ENCODE results near the gene CEP70. TPM values are rescaled to one million over a fixed set of nuclear protein-coding genes. Genes with fewer than 3 reads are reported as not detected.
A peak's percentile ranks its signal among the peaks of the same experiment; 100 is the strongest.
"Not testable (repeated sequence)": the region's sequence is repeated elsewhere in the genome, so short reads cannot be mapped to it uniquely, and the experiment has no call there.

CEP70 gene
- total and polyA plus RNA-seq, 7 experiments from 2014 or later = 11.8 to 35.1 (median 14.9) TPM

GRCh38 chr3:138458774-138459499, 135.1 kb downstream of the CEP70 start:
- H3K4me3 ChIP-seq (ENCODE audit: low read length) = no peak overlapping the region
- POLR2A ChIA-PET = no interaction called here
- no peaks in the 10 kb centered on the region for H3K36me3 Mint-ChIP-seq
- CTCF ChIA-PET = no interaction called here
- no peaks in the 10 kb centered on the region for H3K9me3 Mint-ChIP-seq
- ATAC-seq (no peak), DNase-seq (no peak)
- no peak overlapping the region for H3K27ac ChIP-seq (ENCODE audit: low read depth, low read length)
- no peaks in the 10 kb centered on the region for H3K9me3 ChIP-seq (ENCODE audit: control insufficient read depth in 2 of 3, low read length in 3 of 3)
- intact Hi-C loops (cut with micrococcal nuclease) = no loop called here
- H3K27ac Mint-ChIP-seq = no peak overlapping the region
- H3K4me3 Mint-ChIP-seq = no peak overlapping the region
- peaks cover 0 to 11% (median 0%) of the 10 kb centered on the region in 7 donors for H3K4me1 Mint-ChIP-seq
- H3K27me3 Mint-ChIP-seq = peaks cover 0 to 10% (median 0%) of the 10 kb centered on the region in 5 donors
- H3K36me3 ChIP-seq (ENCODE audit: control insufficient read depth in 2 of 3, insufficient read depth in 3 of 3, low read length in 3 of 3) = no peaks in the 10 kb centered on the region
- no peaks in the 10 kb centered on the region for H3K27me3 ChIP-seq (ENCODE audit: control insufficient read depth in 2 of 2, insufficient read depth in 2 of 2, low read length in 2 of 2)
- no peaks in the 10 kb centered on the region for H3K4me1 ChIP-seq (ENCODE audit: control insufficient read depth in 2 of 2, insufficient read depth in 2 of 2, low read length in 2 of 2)

- no peaks in the 10 kb centered on the region for H3K9me3 ChIP-seq (ENCODE audit: control insufficient read depth in 2 of 3, low read length in 3 of 3)
- intact Hi-C loops (cut with micrococcal nuclease) = no loop called here
- ATAC-seq = no peak
- DNase-seq = peak in 1 of 9 donors; percentile 13
- no peaks in the 10 kb centered on the region for H3K4me1 ChIP-seq (ENCODE audit: control insufficient read depth in 2 of 2, insufficient read depth in 2 of 2, low read length in 2 of 2)
- H3K9me3 Mint-ChIP-seq = no peaks in the 10 kb centered on the region
- no peaks in the 10 kb centered on the region for H3K27me3 ChIP-seq (ENCODE audit: control insufficient read depth in 2 of 2, insufficient read depth in 2 of 2, low read length in 2 of 2)
- peaks cover 0 to 5% (median 0%) of the 10 kb centered on the region in 5 donors for H3K27me3 Mint-ChIP-seq
- peaks cover 0 to 11% (median 0%) of the 10 kb centered on the region in 7 donors for H3K4me1 Mint-ChIP-seq
- POLR2A ChIA-PET = no interaction called here
- H3K36me3 ChIP-seq (ENCODE audit: control insufficient read depth in 2 of 3, insufficient read depth in 3 of 3, low read length in 3 of 3) = no peaks in the 10 kb centered on the region
- no peak overlapping the region for H3K4me3 Mint-ChIP-seq
- H3K36me3 Mint-ChIP-seq = no peaks in the 10 kb centered on the region
- CTCF ChIA-PET = interaction anchor here (0.5 kb wide), 1 partner anchor 261 kb away, joined by 5 read pairs; no protein-coding TSS in a partner anchor
- no peak overlapping the region for H3K27ac Mint-ChIP-seq
- H3K27ac ChIP-seq (ENCODE audit: low read depth, low read length) = no peak overlapping the region
- no peak overlapping the region for H3K4me3 ChIP-seq (ENCODE audit: low read length)
These were observed 136.0 kb downstream of the CEP70 start for GRCh38 chr3:138457863-138458735.

GRCh38 chr3:138456961-138457862, 136.8 kb downstream of the CEP70 start:
- ATAC-seq = no peak
- DNase-seq = no peak
- ChIA-PET POLR2A (no interaction called here), CTCF (no interaction called here)
- no peaks in the 10 kb centered on the region for H3K27me3 ChIP-seq (ENCODE audit: control insufficient read depth in 2 of 2, insufficient read depth in 2 of 2, low read length in 2 of 2)
- no peaks in the 10 kb centered on the region for H3K27me3 Mint-ChIP-seq
- intact Hi-C loops (cut with micrococcal nuclease) = no loop called here
- H3K9me3 ChIP-seq (ENCODE audit: control insufficient read depth in 2 of 3, low read length in 3 of 3) = no peaks in the 10 kb centered on the region
- no peaks in the 10 kb centered on the region for H3K9me3 Mint-ChIP-seq
- no peak overlapping the region for H3K4me3 Mint-ChIP-seq
- H3K27ac ChIP-seq (ENCODE audit: low read depth, low read length) = no peak overlapping the region
- H3K36me3 ChIP-seq (ENCODE audit: control insufficient read depth in 2 of 3, insufficient read depth in 3 of 3, low read length in 3 of 3) = no peaks in the 10 kb centered on the region
- no peak overlapping the region for H3K27ac Mint-ChIP-seq
- peaks cover 0 to 11% (median 0%) of the 10 kb centered on the region in 7 donors for H3K4me1 Mint-ChIP-seq
- H3K36me3 Mint-ChIP-seq = no peaks in the 10 kb centered on the region
- no peak overlapping the region for H3K4me3 ChIP-seq (ENCODE audit: low read length)
- no peaks in the 10 kb centered on the region for H3K4me1 ChIP-seq (ENCODE audit: control insufficient read depth in 2 of 2, insufficient read depth in 2 of 2, low read length in 2 of 2)

- peaks cover 0 to 11% (median 0%) of the 10 kb centered on the region in 7 donors for H3K4me1 Mint-ChIP-seq
- peak overlapping the region in 1 of 9 donors; percentile 23 for H3K27ac Mint-ChIP-seq
- POLR2A ChIA-PET = no interaction called here
- intact Hi-C loops (cut with micrococcal nuclease) = no loop called here
- Histone ChIP-seq H3K4me3 (ENCODE audit: low read length) (no peak overlapping the region), H3K27me3 (ENCODE audit: control insufficient read depth in 2 of 2, insufficient read depth in 2 of 2, low read length in 2 of 2) (no peaks in the 10 kb centered on the region), H3K9me3 (ENCODE audit: control insufficient read depth in 2 of 3, low read length in 3 of 3) (no peaks in the 10 kb centered on the region), H3K36me3 (ENCODE audit: control insufficient read depth in 2 of 3, insufficient read depth in 3 of 3, low read length in 3 of 3) (no peaks in the 10 kb centered on the region), H3K4me1 (ENCODE audit: control insufficient read depth in 2 of 2, insufficient read depth in 2 of 2, low read length in 2 of 2) (no peaks in the 10 kb centered on the region), H3K27ac (ENCODE audit: low read depth, low read length) (no peak overlapping the region)
- CTCF ChIA-PET = no interaction called here
- H3K9me3 Mint-ChIP-seq = no peaks in the 10 kb centered on the region
- no peak for ATAC-seq
- H3K27me3 Mint-ChIP-seq = no peaks in the 10 kb centered on the region
- no peaks in the 10 kb centered on the region for H3K36me3 Mint-ChIP-seq
- DNase-seq = no peak
- H3K4me3 Mint-ChIP-seq = peak overlapping the region in 1 of 10 donors; percentile 14
These were observed 138.0 kb downstream of the CEP70 start for GRCh38 chr3:138455801-138456716.

- H3K27ac Mint-ChIP-seq; H3K4me1 Mint-ChIP-seq; H3K36me3 Mint-ChIP-seq; H3K9me3 Mint-ChIP-seq; H3K4me3 Mint-ChIP-seq; H3K9me3 ChIP-seq (ENCODE audit: control insufficient read depth in 2 of 3, low read length in 3 of 3); ATAC-seq; H3K27ac ChIP-seq (ENCODE audit: low read depth, low read length); H3K36me3 ChIP-seq (ENCODE audit: control insufficient read depth in 2 of 3, insufficient read depth in 3 of 3, low read length in 3 of 3); H3K27me3 Mint-ChIP-seq; H3K4me3 ChIP-seq (ENCODE audit: low read length); H3K27me3 ChIP-seq (ENCODE audit: control insufficient read depth in 2 of 2, insufficient read depth in 2 of 2, low read length in 2 of 2); intact Hi-C loops (cut with micrococcal nuclease); POLR2A ChIA-PET; H3K4me1 ChIP-seq (ENCODE audit: control insufficient read depth in 2 of 2, insufficient read depth in 2 of 2, low read length in 2 of 2); CTCF ChIA-PET; DNase-seq: not testable (repeated sequence)
These were observed 140.1 kb downstream of the CEP70 start for GRCh38 chr3:138453940-138454339.

GRCh38 chr3:138452436-138452835, 141.6 kb downstream of the CEP70 start:
- intact Hi-C loops (cut with micrococcal nuclease) = no loop called here
- H3K27me3 ChIP-seq (ENCODE audit: control insufficient read depth in 2 of 2, insufficient read depth in 2 of 2, low read length in 2 of 2) = no peaks in the 10 kb centered on the region
- Mint-ChIP-seq H3K27me3 (peaks cover 0 to 3% (median 0%) of the 10 kb centered on the region in 5 donors), H3K4me1 (peaks cover 0 to 9% (median 0%) of the 10 kb centered on the region in 7 donors), H3K9me3 (no peaks in the 10 kb centered on the region), H3K27ac (no peak overlapping the region), H3K4me3 (no peak overlapping the region), H3K36me3 (no peaks in the 10 kb centered on the region)
- POLR2A ChIA-PET = no interaction called here
- no peaks in the 10 kb centered on the region for H3K4me1 ChIP-seq (ENCODE audit: control insufficient read depth in 2 of 2, insufficient read depth in 2 of 2, low read length in 2 of 2)
- H3K9me3 ChIP-seq (ENCODE audit: control insufficient read depth in 2 of 3, low read length in 3 of 3) = no peaks in the 10 kb centered on the region
- no peaks in the 10 kb centered on the region for H3K36me3 ChIP-seq (ENCODE audit: control insufficient read depth in 2 of 3, insufficient read depth in 3 of 3, low read length in 3 of 3)
- no peak overlapping the region for H3K4me3 ChIP-seq (ENCODE audit: low read length)
- CTCF ChIA-PET = no interaction called here
- no peak for DNase-seq
- no peak overlapping the region for H3K27ac ChIP-seq (ENCODE audit: low read depth, low read length)
- no peak for ATAC-seq
